Measurements from ENCODE around the gene UNK. TPM values are rescaled to one million over a fixed set of nuclear protein-coding genes. Genes with fewer than 3 reads are reported as not detected.

UNK gene
- total and polyA plus RNA-seq, 2 experiments from 2014 or later: 11.5 to 12.4 TPM

GRCh38 chr17:75853433-75853832, 68.8 kb downstream of the UNK start:
- peaks cover 18% of the 10 kb centered on the region for H3F3A ChIP-seq (ENCODE audit: insufficient read depth)
- H3K9me3 ChIP-seq (ENCODE audit: low read depth): no peaks in the 10 kb centered on the region
- H3K9me2 ChIP-seq (ENCODE audit: insufficient read depth): no peaks in the 10 kb centered on the region
- H3K4me2 ChIP-seq (ENCODE audit: unreplicated experiment): peak overlapping the region; percentile 95
- H3K4me1 ChIP-seq (ENCODE audit: insufficient read depth): peaks cover 25% of the 10 kb centered on the region
- peaks cover 8% of the 10 kb centered on the region; the same call in 1 of the 2 replicates for H3K79me2 ChIP-seq (ENCODE audit: insufficient read depth)
- H4K20me1 ChIP-seq (ENCODE audit: insufficient read depth): no peaks in the 10 kb centered on the region
- 58 to 60% methylated on average over 7 of the region's 7 CpGs for WGBS, 2 experiments (ENCODE audit: low coverage in 1 of 2, low lambda C conversion rate in 2 of 2, missing lambda C conversion rate in 2 of 2)
- in situ Hi-C loops (cut with MboI): no loop called here
- H3K27ac ChIP-seq: peak overlapping the region; percentile 92
- H3K4me3 ChIP-seq: peak overlapping the region; percentile 82
- DNase-seq: peak; percentile 87
- TF ChIP-seq EZH2 (IDR thresholded peaks at IDR 0.05; ENCODE audit: insufficient read depth, poor library complexity, severe bottlenecking) (no peak), EZH2phosphoT487 (IDR thresholded peaks at IDR 0.05; ENCODE audit: insufficient read depth, low read depth) (no peak)
- no peak overlapping the region for H2AFZ ChIP-seq
- H3K27me3 ChIP-seq (replicated peaks; ENCODE audit: insufficient read depth): no peaks in the 10 kb centered on the region
- peak overlapping the region; percentile 86 for H3K9ac ChIP-seq
- H3K36me3 ChIP-seq (ENCODE audit: low read depth): peaks cover 12% of the 10 kb centered on the region

GRCh38 chr17:75854101-75854748, 69.6 kb downstream of the UNK start:
- Histone ChIP-seq H3K27ac (peak overlapping the region; percentile 92), H3K27me3 (replicated peaks; ENCODE audit: insufficient read depth) (no peaks in the 10 kb centered on the region), H3K79me2 (ENCODE audit: insufficient read depth) (peaks cover 8% of the 10 kb centered on the region; the same call in 1 of the 2 replicates), H2AFZ (peak overlapping the region; percentile 25; the same call in 1 of the 2 replicates), H4K20me1 (ENCODE audit: insufficient read depth) (no peaks in the 10 kb centered on the region), H3K9me3 (ENCODE audit: low read depth) (no peaks in the 10 kb centered on the region), H3K4me1 (ENCODE audit: insufficient read depth) (peaks cover 25% of the 10 kb centered on the region), H3K9ac (peak overlapping the region; percentile 86), H3K9me2 (ENCODE audit: insufficient read depth) (no peaks in the 10 kb centered on the region), H3F3A (ENCODE audit: insufficient read depth) (peaks cover 18% of the 10 kb centered on the region), H3K4me3 (peak overlapping the region; percentile 82), H3K36me3 (ENCODE audit: low read depth) (peaks cover 12% of the 10 kb centered on the region), H3K4me2 (ENCODE audit: unreplicated experiment) (peak overlapping the region; percentile 95)
- DNase-seq: peak; percentile 83
- 38 to 42% methylated on average over 7 of the region's 7 CpGs for WGBS, 2 experiments (ENCODE audit: low coverage in 1 of 2, low lambda C conversion rate in 2 of 2, missing lambda C conversion rate in 2 of 2)
- in situ Hi-C loops (cut with MboI): no loop called here
- TF ChIP-seq EZH2 (IDR thresholded peaks at IDR 0.05; ENCODE audit: insufficient read depth, poor library complexity, severe bottlenecking) (no peak), EZH2phosphoT487 (IDR thresholded peaks at IDR 0.05; ENCODE audit: insufficient read depth, low read depth) (no peak)

GRCh38 chr17:75854881-75855309, 70.3 kb downstream of the UNK start:
- H4K20me1 ChIP-seq (ENCODE audit: insufficient read depth): no peaks in the 10 kb centered on the region
- no peak for DNase-seq
- peak overlapping the region; percentile 92 for H3K27ac ChIP-seq
- peaks cover 8% of the 10 kb centered on the region; the same call in 1 of the 2 replicates for H3K79me2 ChIP-seq (ENCODE audit: insufficient read depth)
- peak overlapping the region; percentile 86 for H3K9ac ChIP-seq
- peaks cover 25% of the 10 kb centered on the region for H3K4me1 ChIP-seq (ENCODE audit: insufficient read depth)
- no peak for TF ChIP-seq EZH2 (IDR thresholded peaks at IDR 0.05; ENCODE audit: insufficient read depth, poor library complexity, severe bottlenecking)
- no peak for TF ChIP-seq EZH2phosphoT487 (IDR thresholded peaks at IDR 0.05; ENCODE audit: insufficient read depth, low read depth)
- peak overlapping the region; percentile 25; the same call in 1 of the 2 replicates for H2AFZ ChIP-seq
- peak overlapping the region; percentile 82 for H3K4me3 ChIP-seq
- no peaks in the 10 kb centered on the region for H3K9me2 ChIP-seq (ENCODE audit: insufficient read depth)
- in situ Hi-C loops (cut with MboI): no loop called here
- no peaks in the 10 kb centered on the region for H3K9me3 ChIP-seq (ENCODE audit: low read depth)
- no peaks in the 10 kb centered on the region for H3K27me3 ChIP-seq (replicated peaks; ENCODE audit: insufficient read depth)
- H3F3A ChIP-seq (ENCODE audit: insufficient read depth): peaks cover 18% of the 10 kb centered on the region
- peaks cover 12% of the 10 kb centered on the region for H3K36me3 ChIP-seq (ENCODE audit: low read depth)
- 1 to 2% methylated on average over 10 to 19 of the region's 19 CpGs for WGBS, 2 experiments (ENCODE audit: low coverage in 1 of 2, low lambda C conversion rate in 2 of 2, missing lambda C conversion rate in 2 of 2)
- H3K4me2 ChIP-seq (ENCODE audit: unreplicated experiment): peak overlapping the region; percentile 95

- TF ChIP-seq EZH2 (IDR thresholded peaks at IDR 0.05; ENCODE audit: insufficient read depth, poor library complexity, severe bottlenecking) (no peak), EZH2phosphoT487 (IDR thresholded peaks at IDR 0.05; ENCODE audit: insufficient read depth, low read depth) (no peak)
- H3K9me3 ChIP-seq (ENCODE audit: low read depth): no peaks in the 10 kb centered on the region
- peaks cover 8% of the 10 kb centered on the region; the same call in 1 of the 2 replicates for H3K79me2 ChIP-seq (ENCODE audit: insufficient read depth)
- peak within 1 kb of the TSS; percentile 92 for H3K27ac ChIP-seq
- H3K4me1 ChIP-seq (ENCODE audit: insufficient read depth): peaks cover 25% of the 10 kb centered on the region
- 0 to 1% methylated on average over 33 to 44 of the region's 58 CpGs for WGBS, 2 experiments (ENCODE audit: low coverage in 1 of 2, low lambda C conversion rate in 2 of 2, missing lambda C conversion rate in 2 of 2)
- no peaks in the 10 kb centered on the region for H3K9me2 ChIP-seq (ENCODE audit: insufficient read depth)
- H3K27me3 ChIP-seq (replicated peaks; ENCODE audit: insufficient read depth): no peaks in the 10 kb centered on the region
- no peaks in the 10 kb centered on the region for H4K20me1 ChIP-seq (ENCODE audit: insufficient read depth)
- DNase-seq: peak; percentile 100
- peak within 1 kb of the TSS; percentile 82 for H3K4me3 ChIP-seq
- in situ Hi-C loops (cut with MboI): no loop called here
- peaks cover 18% of the 10 kb centered on the region for H3F3A ChIP-seq (ENCODE audit: insufficient read depth)
- H3K36me3 ChIP-seq (ENCODE audit: low read depth): peaks cover 10% of the 10 kb centered on the region
- peak within 1 kb of the TSS; percentile 95 for H3K4me2 ChIP-seq (ENCODE audit: unreplicated experiment)
- H2AFZ ChIP-seq: peak within 1 kb of the TSS; percentile 75
- peak within 1 kb of the TSS; percentile 86 for H3K9ac ChIP-seq
Observed at GRCh38 chr17:75855310-75856061, 70.9 kb downstream of the UNK start, which contains the start of gene WBP2. Gene WBP2, minus strand, starts transcription at chr17:75855335. Its CDS starts 38 bp downstream, at chr17:75855297.
